ENCODE measurements around the gene NKAIN2. TPM values are rescaled to one million over a fixed set of nuclear protein-coding genes. Genes with fewer than 3 reads are reported as not detected.

Gene NKAIN2
- total RNA-seq, 4 donors from 2014 or later = 0.11 to 1.0 (median 0.94) TPM; not detected in 1

- Histone ChIP-seq H3K27ac (no peak overlapping the region), H3K4me3 (replicated peaks in 1 of 3) (no peak overlapping the region), H3K36me3 (no peaks in the 10 kb centered on the region), H3K9me3 (no peaks in the 10 kb centered on the region), H3K27me3 (no peaks in the 10 kb centered on the region), H3K4me1 (no peaks in the 10 kb centered on the region)
- TF ChIP-seq, protein P1, sequence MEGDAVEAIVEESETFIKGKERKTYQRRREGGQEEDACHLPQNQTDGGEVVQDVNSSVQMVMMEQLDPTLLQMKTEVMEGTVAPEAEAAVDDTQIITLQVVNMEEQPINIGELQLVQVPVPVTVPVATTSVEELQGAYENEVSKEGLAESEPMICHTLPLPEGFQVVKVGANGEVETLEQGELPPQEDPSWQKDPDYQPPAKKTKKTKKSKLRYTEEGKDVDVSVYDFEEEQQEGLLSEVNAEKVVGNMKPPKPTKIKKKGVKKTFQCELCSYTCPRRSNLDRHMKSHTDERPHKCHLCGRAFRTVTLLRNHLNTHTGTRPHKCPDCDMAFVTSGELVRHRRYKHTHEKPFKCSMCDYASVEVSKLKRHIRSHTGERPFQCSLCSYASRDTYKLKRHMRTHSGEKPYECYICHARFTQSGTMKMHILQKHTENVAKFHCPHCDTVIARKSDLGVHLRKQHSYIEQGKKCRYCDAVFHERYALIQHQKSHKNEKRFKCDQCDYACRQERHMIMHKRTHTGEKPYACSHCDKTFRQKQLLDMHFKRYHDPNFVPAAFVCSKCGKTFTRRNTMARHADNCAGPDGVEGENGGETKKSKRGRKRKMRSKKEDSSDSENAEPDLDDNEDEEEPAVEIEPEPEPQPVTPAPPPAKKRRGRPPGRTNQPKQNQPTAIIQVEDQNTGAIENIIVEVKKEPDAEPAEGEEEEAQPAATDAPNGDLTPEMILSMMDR (IDR thresholded peaks at IDR 0.05) = no peak
- no peak for TF ChIP-seq POLR2A (IDR thresholded peaks at IDR 0.05)
- intact Hi-C loops (cut with DNase I) = no loop called here
- peak; percentile 20 to 32 for DNase-seq
- 11 to 28% methylated on average over 3 of the region's 3 CpGs for WGBS, 2 donors
Measured at GRCh38 chr6:123997223-123997622, 193.6 kb downstream of the NKAIN2 start.

DNA sequence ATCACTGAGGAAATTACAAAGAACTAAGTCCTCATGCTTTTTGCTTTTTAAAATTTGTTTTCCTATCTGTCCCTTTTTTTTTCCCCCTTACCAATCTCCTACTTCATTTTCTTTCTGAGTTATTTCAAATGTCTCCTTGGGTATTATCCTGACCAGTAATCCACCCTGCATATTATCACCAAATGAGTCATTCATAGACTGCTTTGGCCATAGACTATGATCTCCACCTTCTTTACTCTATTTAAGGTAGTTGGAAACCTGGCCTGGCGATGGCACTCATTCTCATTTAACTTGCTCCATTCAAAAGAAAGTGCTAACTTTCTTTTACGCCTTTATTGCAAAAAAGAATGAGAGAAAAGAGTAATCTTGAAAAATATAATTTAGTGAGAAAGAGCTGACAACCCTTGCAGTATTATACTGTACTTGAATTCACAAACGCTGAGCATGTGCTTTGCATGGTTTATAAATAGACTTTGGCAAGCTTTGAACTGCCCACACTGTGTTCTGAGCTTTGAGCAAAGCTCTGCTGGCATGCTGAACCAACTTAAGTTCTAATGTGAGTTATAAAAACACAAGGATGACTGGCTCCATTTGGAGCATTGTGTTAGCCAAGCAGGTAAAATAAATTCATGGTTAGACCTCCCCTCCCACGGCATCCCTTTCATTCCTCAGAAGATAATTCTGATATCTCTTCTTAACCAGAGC, 198.9 kb downstream of the NKAIN2 start:
- no peak overlapping the region for H3K27ac ChIP-seq
- no peak for DNase-seq
- intact Hi-C loops (cut with DNase I) = no loop called here

DNA sequence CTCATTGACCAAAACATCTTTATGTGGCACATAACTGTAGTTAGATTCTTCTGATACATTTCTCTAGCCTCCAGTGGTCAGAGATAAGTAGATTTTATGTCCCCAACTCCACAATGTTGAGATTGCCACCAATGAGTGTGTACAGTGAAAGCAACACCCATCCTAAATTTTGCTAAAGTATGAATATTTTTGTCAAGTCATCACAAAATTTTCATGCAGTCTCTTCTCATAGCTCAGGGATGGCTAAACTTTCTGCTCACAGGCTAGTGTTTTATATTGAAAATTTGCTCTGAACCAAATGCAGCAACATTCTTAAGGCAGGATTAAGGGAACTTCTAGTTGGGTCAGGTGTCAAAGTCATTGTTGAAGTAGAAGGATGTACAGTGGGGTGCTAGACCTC, 203.6 kb downstream of the NKAIN2 start:
- no peak for DNase-seq

More for the DNA sequence above, 198.9 kb downstream of the NKAIN2 start:
- no peaks in the 10 kb centered on the region for H3K9me3 ChIP-seq
- no peaks in the 10 kb centered on the region for H3K4me1 ChIP-seq
- H3K36me3 ChIP-seq = no peaks in the 10 kb centered on the region
- no peak overlapping the region for H3K4me3 ChIP-seq (replicated peaks in 1 of 3)
- H3K27me3 ChIP-seq = no peaks in the 10 kb centered on the region
- TF ChIP-seq, protein P1 (IDR thresholded peaks at IDR 0.05) = no peak
- TF ChIP-seq POLR2A (IDR thresholded peaks at IDR 0.05) = no peak
- WGBS, 2 donors = 71 to 76% methylated on average over 4 of the region's 4 CpGs

DNA sequence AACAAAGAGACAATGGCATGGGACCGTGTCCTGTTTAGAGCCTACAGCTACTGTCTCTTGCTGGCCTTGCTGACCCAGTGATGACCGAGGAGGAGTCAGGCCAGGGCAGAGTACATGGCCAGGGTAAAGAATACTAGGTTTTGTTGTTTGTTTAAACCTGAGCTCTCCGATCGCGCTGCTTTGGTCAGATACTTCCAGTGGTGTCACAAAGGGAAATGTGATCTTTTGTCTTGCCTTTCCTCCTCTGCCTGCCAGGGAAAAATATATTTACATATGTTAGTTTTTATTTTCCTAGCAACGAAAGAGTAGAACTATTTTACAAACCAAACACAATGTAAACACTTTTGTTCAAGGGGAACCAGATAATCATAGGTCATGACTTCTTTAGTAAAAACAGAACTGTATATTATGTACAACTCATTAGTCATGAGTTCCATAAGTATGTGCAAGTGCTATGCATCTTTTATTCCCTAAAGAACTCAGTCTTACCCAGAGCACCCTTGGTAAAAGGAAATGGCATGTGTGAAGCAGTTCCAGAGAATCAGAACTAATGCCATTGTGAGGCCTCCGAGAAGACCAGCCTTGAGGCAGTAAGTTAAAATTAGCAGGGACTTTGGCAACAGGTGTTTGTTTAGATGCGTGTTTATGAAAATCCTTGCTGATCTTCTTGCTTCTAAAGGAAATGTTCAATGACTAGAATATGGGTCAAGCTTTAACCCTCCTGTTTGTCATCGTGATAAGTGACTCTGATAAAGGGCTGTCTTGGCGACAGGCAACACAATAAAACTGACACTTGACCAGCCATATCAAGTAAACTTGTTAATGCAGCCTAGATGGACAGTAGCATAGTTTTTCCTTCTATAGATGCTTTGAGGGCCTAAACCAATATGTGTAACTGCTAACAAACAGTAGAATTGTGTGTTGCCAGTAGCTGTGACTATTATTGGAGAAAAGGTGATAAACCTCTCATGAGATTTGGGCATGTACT, 204.6 kb downstream of the NKAIN2 start:
- no peaks in the 10 kb centered on the region for H3K4me1 ChIP-seq
- no peak for DNase-seq
- H3K27me3 ChIP-seq = no peaks in the 10 kb centered on the region
- H3K4me3 ChIP-seq (replicated peaks in 1 of 3) = no peak overlapping the region
- no peaks in the 10 kb centered on the region for H3K9me3 ChIP-seq
- WGBS, 2 donors = 40 to 45% methylated on average over 10 of the region's 10 CpGs
- H3K27ac ChIP-seq = no peak overlapping the region
- no peaks in the 10 kb centered on the region for H3K36me3 ChIP-seq
- intact Hi-C loops (cut with DNase I) = no loop called here
- no peak for TF ChIP-seq POLR2A (IDR thresholded peaks at IDR 0.05)
- TF ChIP-seq, protein P1 (IDR thresholded peaks at IDR 0.05) = no peak

More for the DNA sequence above, 203.6 kb downstream of the NKAIN2 start:
- Histone ChIP-seq H3K36me3 (no peaks in the 10 kb centered on the region), H3K9me3 (no peaks in the 10 kb centered on the region), H3K4me3 (replicated peaks in 1 of 3) (no peak overlapping the region), H3K27me3 (no peaks in the 10 kb centered on the region), H3K27ac (no peak overlapping the region), H3K4me1 (no peaks in the 10 kb centered on the region)
- TF ChIP-seq, protein P1 (IDR thresholded peaks at IDR 0.05) = no peak
- no peak for TF ChIP-seq POLR2A (IDR thresholded peaks at IDR 0.05)
- intact Hi-C loops (cut with DNase I) = no loop called here

Data from thyroid gland (tissue), 4 donors.